ENCODE data around the gene CCR6.
"Not testable (repeated sequence)": the region's sequence is repeated elsewhere in the genome, so short reads cannot be mapped to it uniquely, and the experiment has no call there.

The CCR6 gene

DNA sequence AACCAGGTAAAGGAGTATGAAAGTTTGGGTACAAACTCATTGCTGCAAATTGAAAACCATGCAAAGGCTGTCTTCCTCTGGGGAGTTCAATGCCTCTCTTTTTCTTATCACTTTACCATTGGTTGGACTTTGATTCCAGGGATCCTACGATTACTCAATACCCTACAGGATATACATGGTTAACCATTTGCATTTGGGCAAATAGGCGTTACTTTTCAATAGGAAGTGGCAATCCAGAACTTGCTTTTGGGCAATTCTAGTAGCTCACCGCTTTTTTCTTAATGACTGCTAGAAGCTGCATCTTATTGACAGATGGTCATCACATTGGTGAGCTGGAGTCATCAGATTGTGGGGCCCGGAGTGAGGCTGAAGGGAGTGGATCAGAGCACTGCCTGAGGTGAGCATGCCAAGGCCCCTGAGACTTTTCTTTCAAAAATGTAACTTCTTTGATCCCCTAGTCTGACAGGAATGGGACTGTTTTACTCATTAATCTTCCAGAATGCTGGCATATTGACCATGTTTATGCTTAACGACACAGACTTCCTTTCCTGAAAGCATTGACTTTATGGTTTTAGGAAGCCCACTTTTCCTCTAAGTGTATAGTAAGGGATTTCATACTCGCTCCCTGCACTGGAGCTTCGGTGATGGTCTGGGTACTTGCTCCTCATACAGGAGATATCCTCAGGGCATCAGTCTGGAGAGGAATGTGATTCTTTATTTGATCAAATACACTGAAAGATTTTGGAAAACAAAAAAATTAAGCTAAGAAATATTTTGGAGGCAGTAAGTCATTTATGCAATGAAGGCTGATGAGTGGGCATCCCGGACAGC is at the start of gene CCR6:
Gene CCR6, plus strand, starts transcription at position 270 of the 831 bp plus-strand sequence. CDS start 13,039 bp downstream, outside the sequence.
- DNase-seq, result peak; percentile 17

DNA sequence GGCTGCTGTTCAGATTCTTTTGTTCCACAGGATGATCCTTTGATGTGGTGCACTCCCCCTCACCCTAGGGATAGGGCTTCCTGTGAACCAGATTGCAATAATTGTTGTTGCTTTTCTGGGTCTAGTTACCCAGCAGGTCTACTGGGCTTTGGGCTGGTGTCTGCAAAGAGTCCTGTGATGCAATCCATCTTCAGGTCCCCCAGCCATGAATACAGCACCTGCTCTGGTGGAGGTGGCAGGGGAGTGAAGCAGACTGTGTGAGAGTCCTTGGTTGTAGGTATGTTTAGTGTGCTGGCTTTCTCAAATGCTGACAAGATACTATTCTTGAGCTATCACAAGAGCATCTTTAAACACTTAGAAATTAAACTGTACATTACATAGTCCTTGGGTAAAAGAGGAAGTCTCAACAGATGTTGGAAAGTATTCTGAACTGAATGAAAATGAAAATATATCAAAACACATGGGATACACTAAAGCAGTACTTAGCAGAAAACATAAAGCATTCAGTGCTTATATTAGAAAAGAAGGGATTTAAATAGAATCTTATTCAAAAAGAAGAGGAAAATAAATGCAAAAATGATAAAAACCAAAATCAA is 49.1 kb upstream of the CCR6 start:
- no peak for DNase-seq

DNA sequence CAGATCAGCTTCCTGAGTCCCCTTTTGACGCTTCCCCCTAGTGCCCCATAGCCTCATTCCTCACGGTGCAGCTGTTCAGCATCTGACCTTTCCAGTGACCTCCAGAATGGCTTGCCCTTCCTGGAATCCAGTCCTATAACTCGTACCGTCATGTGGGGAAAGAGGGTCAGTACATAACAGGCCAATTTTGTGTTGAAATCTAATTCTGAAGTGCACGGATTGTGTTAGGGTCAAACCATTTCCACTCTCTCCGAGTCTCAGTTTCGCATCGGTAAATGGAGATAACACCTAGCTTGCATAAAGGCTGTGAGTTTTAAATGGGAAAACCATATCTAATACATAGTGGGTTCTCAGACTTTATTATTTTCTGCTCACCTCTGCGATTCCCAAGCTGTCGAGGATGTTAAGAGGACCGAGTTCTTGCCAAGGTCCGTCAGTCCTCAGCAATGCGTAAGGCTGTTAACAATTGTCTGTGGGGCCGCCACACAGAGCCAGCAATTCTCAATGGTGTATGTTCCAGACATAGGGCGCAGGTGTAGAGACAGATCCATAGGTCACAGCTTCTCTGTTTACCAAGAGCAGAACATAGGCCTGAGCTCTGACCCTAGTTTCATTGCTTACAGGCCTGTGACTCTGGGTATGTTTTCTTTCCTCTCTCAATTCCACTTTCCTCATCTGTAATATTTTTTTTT is 45.5 kb upstream of the CCR6 start:
- DNase-seq, result no peak

GRCh38 chr6:167078745-167079144 is 44.2 kb upstream of the CCR6 start:
- DNase-seq, result no peak

GRCh38 chr6:167079853-167080297 is 43.0 kb upstream of the CCR6 start:
- DNase-seq, result no peak

GRCh38 chr6:167087857-167088354 is 35.0 kb upstream of the CCR6 start:
- DNase-seq, result no peak

GRCh38 chr6:167088741-167089140 is 34.2 kb upstream of the CCR6 start:
- not testable (repeated sequence) for DNase-seq

DNA sequence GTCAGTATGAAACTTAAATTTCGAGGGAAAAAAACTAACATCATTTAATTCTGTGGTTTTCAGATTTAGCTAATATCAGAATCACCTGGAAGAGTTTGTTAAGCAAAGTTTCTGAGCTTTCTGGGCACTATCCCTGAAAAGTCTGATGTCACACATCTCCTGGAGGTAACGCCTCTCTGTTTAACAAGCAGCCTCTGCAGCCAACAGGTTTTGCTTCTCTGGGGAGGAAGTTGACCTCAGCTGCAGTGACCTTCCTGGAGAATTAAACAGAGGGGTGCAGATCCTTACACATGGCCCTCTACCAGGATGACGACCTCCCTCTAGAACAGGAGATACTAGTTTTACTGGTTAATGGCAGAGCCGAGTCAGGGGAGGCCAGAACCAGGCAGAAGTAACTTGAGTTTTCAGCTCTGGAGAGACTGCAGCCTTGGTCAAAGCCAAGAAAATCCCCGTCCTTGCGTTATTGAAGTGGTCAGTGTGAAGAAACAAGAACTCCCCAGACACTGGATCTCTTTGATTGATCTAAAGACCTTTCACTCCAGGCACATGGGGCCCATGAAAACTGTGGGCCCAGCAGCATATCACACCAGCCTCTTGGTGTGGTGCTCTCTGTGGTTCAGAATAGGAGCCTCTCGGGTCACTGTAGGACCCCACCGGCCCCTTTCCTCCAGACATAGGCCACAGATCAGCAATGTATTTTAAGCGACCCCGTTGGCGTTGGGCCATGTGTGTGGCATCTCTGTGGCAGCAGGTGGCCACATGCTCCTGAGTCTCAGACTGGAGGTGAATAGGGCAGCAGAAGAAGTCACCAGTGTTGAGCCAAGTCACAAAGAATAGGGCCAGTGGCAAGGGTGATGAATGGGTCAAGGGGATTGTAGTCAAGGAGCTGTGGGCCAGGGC is 33.4 kb upstream of the CCR6 start:
- DNase-seq, result no peak

DNA sequence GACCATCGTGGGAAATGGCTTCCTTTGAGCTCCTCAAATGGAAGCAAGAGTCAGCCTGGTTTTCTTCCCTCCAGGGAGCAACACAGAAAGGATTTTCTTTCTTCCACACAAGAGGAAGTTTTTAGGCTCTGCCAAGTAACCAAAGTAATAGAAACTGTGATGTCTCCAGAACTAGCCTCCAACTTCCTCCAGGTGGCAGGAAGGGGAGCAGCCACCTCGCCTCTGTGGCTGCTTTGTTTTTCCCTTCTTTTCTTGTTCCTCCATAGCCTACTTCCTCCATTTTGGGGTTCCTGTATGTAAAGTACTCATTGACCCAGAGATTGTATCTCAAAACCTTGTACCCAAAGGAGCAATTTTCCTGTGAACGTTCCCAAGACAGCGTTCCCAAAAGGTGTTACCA is 32.7 kb upstream of the CCR6 start:
- no peak for DNase-seq

- DNase-seq, result no peak
Observed at GRCh38 chr6:167091026-167091804, 31.7 kb upstream of the CCR6 start.

- DNase-seq, result no peak
Observed at GRCh38 chr6:167091805-167092107, 31.1 kb upstream of the CCR6 start.

GRCh38 chr6:167092672-167093339 is 30.1 kb upstream of the CCR6 start:
- DNase-seq, result no peak

DNA sequence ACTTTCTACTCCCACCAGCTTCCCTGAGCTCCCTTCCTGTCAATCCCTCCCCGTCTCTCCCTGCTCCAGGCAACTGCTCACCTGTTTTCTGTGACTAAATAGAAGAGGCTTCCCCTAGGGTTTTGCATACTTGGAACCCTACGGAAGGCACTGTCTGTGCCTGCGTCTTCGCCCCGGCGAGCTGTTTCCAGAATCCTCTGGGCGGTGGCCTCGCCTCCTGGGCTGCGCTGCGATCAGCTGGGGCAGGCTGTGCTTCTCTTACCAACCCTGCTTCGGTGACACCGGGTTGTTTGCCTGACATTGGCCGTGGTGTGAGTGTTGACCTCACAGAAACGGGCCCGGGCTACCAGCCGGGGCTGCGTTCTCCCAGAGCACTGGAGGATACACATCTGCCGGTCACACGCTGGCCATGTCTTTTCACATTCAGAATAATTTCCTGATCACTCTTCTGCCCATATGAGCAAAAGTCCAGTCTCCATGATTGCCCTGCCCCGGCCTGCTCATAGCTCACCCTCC is 29.4 kb upstream of the CCR6 start:
- DNase-seq, result no peak

GRCh38 chr6:167093922-167094432 is 28.9 kb upstream of the CCR6 start:
- DNase-seq, result no peak

- DNase-seq, result no peak
Observed at GRCh38 chr6:167094436-167094819, 28.5 kb upstream of the CCR6 start.

DNA sequence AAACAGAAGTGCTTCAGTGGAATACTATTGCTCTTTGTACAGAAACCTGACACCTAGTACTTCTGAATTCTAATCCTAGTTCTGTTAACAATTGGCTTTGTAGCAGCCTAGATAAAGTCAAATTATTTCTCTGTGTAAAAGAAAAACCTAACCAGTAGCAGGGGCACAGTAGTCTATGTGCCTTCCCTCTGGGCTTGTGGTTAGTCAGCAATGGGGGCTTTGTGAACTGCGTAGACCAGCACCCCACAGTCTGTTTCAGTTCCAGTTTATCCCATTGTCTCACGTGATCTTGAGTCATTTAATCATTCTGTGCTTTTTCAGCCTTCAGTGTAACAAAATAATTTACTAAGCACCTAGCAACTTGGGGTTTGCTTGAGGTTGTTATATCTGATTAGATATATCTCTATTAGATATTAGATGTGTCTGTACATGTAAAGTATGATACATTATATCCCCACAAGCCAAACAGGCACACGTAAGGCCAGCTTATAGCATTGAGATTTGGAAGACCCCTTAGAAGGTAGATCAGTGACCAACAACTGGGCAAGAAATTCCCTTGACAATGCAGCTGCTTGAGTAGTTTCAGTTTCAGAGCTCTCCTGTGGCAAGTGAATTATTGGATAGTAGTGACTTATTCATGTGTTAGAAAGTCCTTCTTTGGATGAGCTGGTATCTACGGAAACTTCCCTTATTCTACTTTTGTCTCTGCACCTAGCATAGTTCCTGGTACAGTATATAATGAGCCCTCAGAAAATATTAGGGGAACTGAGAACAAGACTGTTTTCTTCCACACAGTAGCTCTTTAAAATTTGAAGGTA is 27.9 kb upstream of the CCR6 start:
- no peak for DNase-seq

DNA sequence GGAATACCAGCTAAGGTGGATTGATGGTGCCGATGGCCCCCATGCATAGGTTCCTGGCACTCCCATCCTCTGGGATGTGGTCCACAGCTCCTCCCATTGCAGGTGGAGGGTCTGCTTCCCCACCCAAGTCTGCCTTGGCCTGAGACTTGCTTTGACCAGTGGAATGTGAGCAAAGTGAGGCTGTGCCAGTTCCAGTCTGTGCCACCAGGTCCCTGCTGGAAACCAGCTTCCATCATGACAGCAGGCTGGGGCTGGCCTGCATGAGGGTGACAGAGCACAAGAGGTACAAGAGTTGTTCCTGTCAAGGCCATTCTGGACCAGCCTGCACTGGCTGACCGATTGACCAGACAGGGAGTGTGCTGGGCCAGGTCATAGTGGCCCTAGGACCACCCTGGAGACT is 27.0 kb upstream of the CCR6 start:
- DNase-seq, result no peak

DNA sequence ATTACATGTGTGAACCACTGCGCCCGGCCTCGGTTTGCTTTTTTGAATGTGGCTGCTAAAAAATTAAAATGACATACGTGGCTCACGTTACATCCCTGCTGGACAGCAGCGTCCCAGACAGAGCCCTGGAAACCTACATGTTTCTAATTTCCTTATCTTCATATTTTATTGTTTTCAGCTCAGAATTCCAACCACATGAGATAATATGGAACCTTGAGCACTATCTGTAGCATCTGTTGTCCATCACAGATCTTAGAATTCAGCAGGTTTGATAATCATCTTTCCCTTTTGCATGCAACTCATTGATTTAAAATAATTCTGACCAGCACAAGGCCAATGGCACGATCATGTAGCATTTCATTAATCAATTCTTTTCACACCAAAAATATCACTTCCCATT is 25.9 kb upstream of the CCR6 start:
- no peak for DNase-seq

- no peak for DNase-seq
Observed at GRCh38 chr6:167097770-167098169, 25.1 kb upstream of the CCR6 start.

- no peak for DNase-seq
Observed at GRCh38 chr6:167098825-167099225, 24.1 kb upstream of the CCR6 start.

All from NCI-H82 (cell line).